H1 (cell line): ENCODE results near the gene MARK3. TPM values are rescaled to one million over a fixed set of nuclear protein-coding genes. Genes with fewer than 3 reads are reported as not detected.

Experiments
- CTCF ChIA-PET: fragments of 300-600 bp; sonication (Branson Sonifier 250); formaldehyde crosslinking; loops from one replicate; lab custom pipeline; 2021; ENCODE audit not compliant: partially characterized antibody; lab: Charles Lee
- POLR2A ChIA-PET: fragments of 300-600 bp; sonication (Branson Sonifier 250); formaldehyde crosslinking; loops from one replicate; lab custom pipeline; 2021; ENCODE audit warnings: inconsistent platforms; ENCODE audit not compliant: partially characterized antibody; lab: Charles Lee
- DNase-seq, 2 experiments: peaks; one replicate each; pipeline versions ENCODE4 v3.0.0 to v3.0.0-alpha.2; 2010 to 2022; ENCODE audit warnings: low spot score in 2 of 2, low read depth in 1 of 2, mixed read lengths in 1 of 2
- FAIRE-seq: peaks from 2 replicates; lab custom pipeline; 2011; peaks lifted over from hg19 to GRCh38; lab: Jason Lieb, UNC
- H2AFZ ChIP-seq: 2 replicates; pipeline ENCODE4 v1.8.1; 2012; ENCODE audit warnings: low read length, inconsistent platforms
- H2AK5ac ChIP-seq: 2 replicates; pipeline ENCODE4 v1.6.1; 2013; ENCODE audit warnings: low read depth, low read length
- H2BK120ac ChIP-seq: replicated peaks from 2 replicates; pipeline ENCODE3; 2013; ENCODE audit warnings: low read depth, low read length, inconsistent platforms
- H2BK12ac ChIP-seq: 2 replicates; pipeline ENCODE4 v1.6.1; 2013; ENCODE audit warnings: low read depth, low read length
- H2BK15ac ChIP-seq: 2 replicates; pipeline ENCODE4 v1.6.1; 2013; ENCODE audit warnings: low read length
- H2BK20ac ChIP-seq: 2 replicates; pipeline ENCODE4 v1.6.1; 2013; ENCODE audit warnings: low read length
- H2BK5ac ChIP-seq: 2 replicates; pipeline ENCODE4 v1.6.1; 2013; ENCODE audit warnings: low read depth, low read length
- H3K14ac ChIP-seq: 2 replicates; pipeline ENCODE4 v1.6.1; 2013; ENCODE audit warnings: inconsistent platforms; ENCODE audit not compliant: insufficient read length
- H3K18ac ChIP-seq: 2 replicates; pipeline ENCODE4 v1.6.1; 2013; ENCODE audit warnings: low read length; ENCODE audit errors: extremely low read depth
- H3K23ac ChIP-seq: 2 replicates; pipeline ENCODE4 v1.6.1; 2013; ENCODE audit warnings: inconsistent platforms; ENCODE audit not compliant: insufficient read length
- H3K23me2 ChIP-seq: 2 replicates; pipeline ENCODE4 v1.6.1; 2013; ENCODE audit warnings: low read depth, low read length
- H3K27ac ChIP-seq: 2 replicates; pipeline ENCODE4 v1.6.1; 2011; ENCODE audit warnings: low read depth, low read length, inconsistent platforms
- H3K27me3 ChIP-seq, 4 experiments: replicated peaks in 1 of 4; 1 replicate in 1 of 4; 2 replicates in 3 of 4; pipeline versions ENCODE4 v1.6.1 to v1.8.1; 2011 to 2013; ENCODE audit warnings: low read length in 3 of 4, mild to moderate bottlenecking in 3 of 4, inconsistent platforms in 2 of 4, mixed read lengths in 2 of 4, moderate library complexity in 1 of 4; ENCODE audit not compliant: control insufficient read depth in 3 of 4, insufficient read depth in 3 of 4; ENCODE audit errors: extremely low read depth in 1 of 4
- H3K36me3 ChIP-seq, 4 experiments: 2 replicates each; pipeline versions ENCODE4 v1.6.1 to v1.8.1; 2011 to 2013; ENCODE audit warnings: mild to moderate bottlenecking in 4 of 4, low read length in 3 of 4, moderate library complexity in 2 of 4, control low read depth in 1 of 4, inconsistent platforms in 1 of 4; ENCODE audit not compliant: insufficient read depth in 4 of 4, control insufficient read depth in 2 of 4
- H3K4ac ChIP-seq: replicated peaks from 2 replicates; pipeline ENCODE3; 2013; ENCODE audit warnings: low read length, low read depth, mixed read lengths, inconsistent platforms; ENCODE audit not compliant: insufficient read length
- H3K4me1 ChIP-seq, 4 experiments: replicated peaks in 1 of 4; 1 replicate in 1 of 4; 2 replicates in 3 of 4; pipeline versions ENCODE4 v1.6.1 to v1.8.1; 2011 to 2013; ENCODE audit warnings: low read length in 3 of 4, inconsistent platforms in 2 of 4, mixed read lengths in 1 of 4; ENCODE audit not compliant: insufficient read depth in 4 of 4, control insufficient read depth in 3 of 4
- H3K4me2 ChIP-seq, 2 experiments: 2 replicates each; pipeline versions ENCODE4 v1.6.1 to v1.8.1; 2011 to 2013; ENCODE audit warnings: low read depth in 2 of 2, low read length in 2 of 2, control low read depth in 1 of 2, inconsistent platforms in 1 of 2, mild to moderate bottlenecking in 1 of 2; ENCODE audit not compliant: insufficient read depth in 1 of 2
- H3K4me3 ChIP-seq, 4 experiments: fragments of 200-600, 300-600 bp in 1 of 4; sonication (generic), shearing (Covaris generic), sonication (Bioruptor Twin) in 1 of 4; 2 replicates each; pipeline versions ENCODE4 v1.5.1 to v1.8.1; 2011 to 2016; ENCODE audit warnings: low read length in 4 of 4, low read depth in 3 of 4, control low read depth in 2 of 4, inconsistent platforms in 2 of 4, mild to moderate bottlenecking in 2 of 4, mixed read lengths in 1 of 4, moderate library complexity in 1 of 4; ENCODE audit not compliant: insufficient read depth in 2 of 4; ENCODE audit errors: extremely low read depth in 1 of 4
- H3K56ac ChIP-seq: replicated peaks from 2 replicates; pipeline ENCODE3; 2013; ENCODE audit warnings: low read depth, mild to moderate bottlenecking, mixed read lengths, low read length, inconsistent platforms; ENCODE audit not compliant: insufficient read length
- H3K79me1 ChIP-seq: 2 replicates; pipeline ENCODE4 v1.6.1; 2013; ENCODE audit warnings: low read depth, low read length, control low read depth
- H3K79me2 ChIP-seq, 2 experiments: 2 replicates each; pipeline versions ENCODE4 v1.6.1 to v1.8.1; 2012 to 2013; ENCODE audit warnings: low read length in 2 of 2, mild to moderate bottlenecking in 2 of 2, inconsistent platforms in 1 of 2; ENCODE audit not compliant: insufficient read depth in 2 of 2, control insufficient read depth in 1 of 2
- H3K9ac ChIP-seq, 4 experiments: replicated peaks in 1 of 4; 1 replicate in 1 of 4; 2 replicates in 3 of 4; pipeline versions ENCODE4 v1.6.1 to v1.8.1; 2011 to 2013; ENCODE audit warnings: low read depth in 3 of 4, low read length in 3 of 4, control low read depth in 2 of 4, mild to moderate bottlenecking in 2 of 4, moderate library complexity in 2 of 4, inconsistent platforms in 1 of 4; ENCODE audit errors: extremely low read depth in 1 of 4
- H3K9me3 ChIP-seq, 2 experiments: 2 replicates each; pipeline versions ENCODE4 v1.6.1 to v1.8.1; 2012 to 2013; ENCODE audit warnings: mild to moderate bottlenecking in 2 of 2, moderate library complexity in 2 of 2, control low read depth in 1 of 2, inconsistent platforms in 1 of 2, low read depth in 1 of 2, low read length in 1 of 2, mixed read lengths in 1 of 2; ENCODE audit not compliant: insufficient read depth in 2 of 2
- H4K20me1 ChIP-seq, 2 experiments: replicated peaks in 1 of 2; 2 replicates each; pipeline versions ENCODE3 to v1.8.1; 2011 to 2013; ENCODE audit warnings: inconsistent platforms in 2 of 2, low read length in 2 of 2, mild to moderate bottlenecking in 1 of 2; ENCODE audit not compliant: insufficient read depth in 2 of 2, control insufficient read depth in 1 of 2
- H4K5ac ChIP-seq: 2 replicates; pipeline ENCODE4 v1.6.1; 2013; ENCODE audit warnings: low read length, low read depth, mixed read lengths, inconsistent platforms; ENCODE audit not compliant: insufficient read length
- H4K8ac ChIP-seq: 2 replicates; pipeline ENCODE4 v1.8.0; 2013; ENCODE audit warnings: mild to moderate bottlenecking, moderate library complexity, low read length, inconsistent platforms; ENCODE audit not compliant: insufficient read depth; ENCODE audit errors: extremely low read depth
- H4K91ac ChIP-seq: replicated peaks from 2 replicates; pipeline ENCODE3; 2013; ENCODE audit warnings: low read length, mixed read lengths, inconsistent platforms; ENCODE audit not compliant: insufficient read length
- BACH1 ChIP-seq: IDR thresholded peaks from 2 replicates; pipeline ENCODE4 v1.6.1; 2012; ENCODE audit warnings: low read length, improper control_type of control experiment
- BCL11A ChIP-seq, 2 experiments: IDR thresholded peaks; one replicate each; pipeline ENCODE4 v1.6.1; 2011; ENCODE audit warnings: low read depth in 2 of 2, low read length in 2 of 2, mild to moderate bottlenecking in 2 of 2
- CBX5 ChIP-seq: fragments of 300-800, 300-1000 bp; sonication (generic); IDR thresholded peaks from 2 replicates; pipeline ENCODE4 v1.7.1; 2016; ENCODE audit warnings: antibody characterized with exemption, low read length, low read depth
- CTBP2 ChIP-seq: IDR thresholded peaks from 2 replicates; pipeline ENCODE4 v1.7.0; 2011; ENCODE audit warnings: borderline replicate concordance, mild to moderate bottlenecking, moderate library complexity, mixed read lengths, low read length; ENCODE audit not compliant: insufficient read depth, insufficient read length
- JUND ChIP-seq: IDR thresholded peaks from 2 replicates; pipeline ENCODE4 v1.6.1; 2011; ENCODE audit warnings: mild to moderate bottlenecking, improper control_type of control experiment, low read length
- NANOG ChIP-seq: IDR thresholded peaks from 2 replicates; pipeline ENCODE4 v1.6.1; 2011; ENCODE audit warnings: low read length, low read depth, mild to moderate bottlenecking, inconsistent platforms; ENCODE audit not compliant: insufficient read depth, poor library complexity, severe bottlenecking
- PHF8 ChIP-seq: fragments of 200-600 bp; sonication (generic); conservative IDR thresholded peaks from 2 replicates; pipeline ENCODE4 v1.7.1; 2012; ENCODE audit warnings: low read depth, mild to moderate bottlenecking, inconsistent platforms, low read length, moderate library complexity
- RAD21 ChIP-seq, 2 experiments: IDR thresholded peaks in 1 of 2; conservative IDR thresholded peaks in 1 of 2; 2 replicates each; pipeline ENCODE4 v1.6.1; 2011; ENCODE audit warnings: low read depth in 2 of 2, low read length in 2 of 2, improper control_type of control experiment in 1 of 2, inconsistent platforms in 1 of 2, mild to moderate bottlenecking in 1 of 2, moderate library complexity in 1 of 2
- SAP30 ChIP-seq: fragments of 300-600 bp; sonication (generic); IDR thresholded peaks from 2 replicates; pipeline ENCODE4 v1.7.1; 2012; ENCODE audit warnings: low read length, moderate library complexity, mild to moderate bottlenecking, inconsistent platforms; ENCODE audit not compliant: insufficient read depth, insufficient replicate concordance
- SIN3A ChIP-seq, 2 experiments: IDR thresholded peaks in 1 of 2; conservative IDR thresholded peaks in 1 of 2; 2 replicates each; pipeline ENCODE4 v1.6.1; 2011 to 2012; ENCODE audit warnings: low read length in 2 of 2, improper control_type of control experiment in 1 of 2, low read depth in 1 of 2, mild to moderate bottlenecking in 1 of 2
- WGBS, 2 experiments: shearing (Covaris generic) in 1 of 2; methylation state at CpG; one replicate each; pipeline versions ENCODE4 v1.1.6 to v1.1.7; 2013 to 2015; ENCODE audit warnings: low lambda C conversion rate in 2 of 2, mixed read lengths in 2 of 2, inconsistent platforms in 1 of 2, low coverage in 1 of 2, missing lambda C conversion rate in 1 of 2; ENCODE audit not compliant: insufficient replicate concordance in 2 of 2, insufficient coverage in 1 of 2, insufficient read length in 1 of 2; ENCODE audit errors: extremely low coverage in 1 of 2, missing lambda C conversion rate in 1 of 2; 5-methylcytosine and 5-hydroxymethylcytosine counted together
- polyA plus RNA-seq, 7 experiments: library from polyadenylated mRNA; depleted of rRNA in 3 of 7; stranded (reverse) in 5 of 7; unstranded in 2 of 7; fragments of >200 nt in 5 of 7; fragments of 200-250 nt in 2 of 7; gene quantifications; 1 replicate in 5 of 7; 2 replicates in 1 of 7; 4 replicates in 1 of 7; pipeline versions ENCODE4 v1.2.1 to v1.2.3, GENCODE V29; 2011 to 2013; ENCODE audit warnings: missing spikeins in 2 of 7, mixed read lengths in 2 of 7
- total RNA-seq: library from RNA; stranded (reverse); fragmentation: NEBNext Ultra II Directional; extraction: Animal tissue kit (Norgen Biotek cat#: 25700); gene quantifications from 2 replicates; pipeline ENCODE4 v1.2.1, GENCODE V29; 2021

The MARK3 gene
- total and polyA plus RNA-seq, 2 of the 8 experiments (the other 6 are each of a cell fraction or from before 2014, with no cell fraction given): 39.4 to 76.9 TPM

DNA sequence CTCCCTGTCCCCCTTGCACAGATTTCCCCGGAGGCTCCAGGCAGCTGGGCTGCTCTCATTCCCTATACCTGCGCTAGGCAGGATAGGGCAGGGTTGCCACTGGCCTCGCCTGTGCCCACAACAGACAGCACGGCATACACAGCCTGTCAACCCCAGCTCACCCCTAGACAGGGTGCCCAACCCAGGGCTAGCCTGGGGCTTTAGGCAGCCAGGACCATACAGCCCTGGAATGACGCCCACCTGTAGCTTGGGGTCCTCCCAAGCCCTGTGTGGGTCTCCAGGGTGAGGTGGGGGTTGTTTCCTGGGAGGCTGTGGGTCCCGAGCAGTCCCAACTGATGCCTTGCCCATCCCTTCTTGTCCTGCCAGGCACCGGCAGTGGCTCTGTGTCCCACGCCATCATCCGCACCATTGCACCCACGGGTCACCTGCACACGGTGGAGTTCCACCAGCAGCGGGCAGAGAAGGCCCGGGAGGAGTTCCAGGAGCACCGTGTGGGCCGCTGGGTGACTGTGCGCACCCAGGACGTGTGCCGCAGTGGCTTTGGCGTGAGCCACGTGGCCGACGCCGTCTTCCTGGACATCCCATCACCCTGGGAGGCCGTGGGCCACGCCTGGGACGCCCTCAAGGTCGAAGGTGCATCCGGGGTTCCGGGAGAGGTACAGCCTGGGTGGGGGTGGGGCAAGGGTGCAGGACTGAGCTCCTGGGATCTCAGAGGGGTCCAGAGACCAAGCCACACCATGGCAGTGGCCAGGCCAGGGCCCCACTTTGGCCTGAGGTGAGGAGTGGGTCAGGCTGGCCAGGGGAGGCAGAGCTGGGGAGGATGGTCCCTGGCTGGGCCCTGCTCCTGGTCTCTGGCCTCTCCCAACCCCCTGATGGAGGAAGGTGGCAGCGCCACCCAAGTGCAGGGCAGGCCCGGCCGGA, 147.3 kb downstream of the MARK3 start:
- H2AK5ac ChIP-seq: no peak overlapping the region
- peaks cover 13 to 44% of the 10 kb centered on the region in 2 experiments for H4K20me1 ChIP-seq
- H4K91ac ChIP-seq: no peak overlapping the region
- no peak overlapping the region for H2AFZ ChIP-seq
- no peak overlapping the region for H3K4me3 ChIP-seq
- no peak overlapping the region for H2BK15ac ChIP-seq
- ChIA-PET POLR2A (interaction anchor here (0.7 to 29.8 kb wide), 6 partner anchors 8 to 30 kb away, joined by 3 to 844 read pairs (median 6); partner anchors contain the start of genes BAG5, CKB and COA8), CTCF (interaction anchor here (12.5 to 28.8 kb wide), 2 partner anchors 14 to 23 kb away, joined by 230 to 921 read pairs; partner anchors contain the start of gene CKB)
- H3K79me1 ChIP-seq: peaks cover 24% of the 10 kb centered on the region
- H3K18ac ChIP-seq: no peak overlapping the region
- H3K9ac ChIP-seq: no peak overlapping the region
- peaks cover 8% of the 10 kb centered on the region; the same call in 1 of the 2 replicates for H3K23me2 ChIP-seq
- H3K27ac ChIP-seq: no peak overlapping the region
- H2BK120ac ChIP-seq: no peak overlapping the region
- FAIRE-seq (no peak), DNase-seq (no peak)
- no peak overlapping the region for H3K4me2 ChIP-seq
- H4K5ac ChIP-seq: no peak overlapping the region
- no peak overlapping the region for H3K23ac ChIP-seq
- WGBS, 2 experiments: 92% methylated on average over 20 of the region's 32 CpGs; no CpG with 5 or more reads in 1 of the 2 experiments
- H2BK5ac ChIP-seq: no peak overlapping the region
- H4K8ac ChIP-seq: no peak overlapping the region
- H3K36me3 ChIP-seq: peaks cover 0 to 17% (median 1%) of the 10 kb centered on the region in 4 experiments; a peak in 3 of 8 replicates
- no peaks in the 10 kb centered on the region for H3K9me3 ChIP-seq
- H2BK20ac ChIP-seq: no peak overlapping the region
- peaks cover 5 to 20% of the 10 kb centered on the region in 2 experiments; a peak in 3 of 4 replicates for H3K79me2 ChIP-seq
- no peak overlapping the region for H3K4ac ChIP-seq
- no peak overlapping the region for H3K56ac ChIP-seq
- H2BK12ac ChIP-seq: no peak overlapping the region
- H3K27me3 ChIP-seq: no peaks in the 10 kb centered on the region; a peak in 1 of 7 replicates
- H3K4me1 ChIP-seq: peaks cover 0 to 12% (median 10%) of the 10 kb centered on the region in 4 experiments; a peak in 6 of 7 replicates
- no peak overlapping the region for H3K14ac ChIP-seq
- TF ChIP-seq PHF8 (no peak), JUND (no peak), NANOG (no peak), BCL11A (IDR thresholded peaks at IDR 0.05; ENCODE audit: low read depth in 2 of 2, low read length in 2 of 2) (no peak), BACH1 (no peak), SIN3A (conservative IDR thresholded peaks at IDR 0.05 in 1 of 2, IDR thresholded peaks at IDR 0.05 in 1 of 2; ENCODE audit: low read depth in 1 of 2, low read length in 2 of 2) (no peak), CTBP2 (no peak), CBX5 (no peak), RAD21 (IDR thresholded peaks at IDR 0.05 in 1 of 2, conservative IDR thresholded peaks at IDR 0.05 in 1 of 2; ENCODE audit: low read depth in 2 of 2, low read length in 2 of 2) (no peak), SAP30 (no peak)
